Liver (tissue), 3 donors: ENCODE measurements around the gene DOCK9.

Experiments used
- GABPA ChIP-seq, 2 donors: IDR thresholded peaks in 1 of 2; conservative IDR thresholded peaks in 1 of 2; 2 replicates each; pipeline ENCODE4 v1.6.1; 2016; ENCODE audit warnings: antibody characterized with exemption in 2 of 2, mild to moderate bottlenecking in 1 of 2, moderate library complexity in 1 of 2
- HNF4G ChIP-seq: IDR thresholded peaks from 2 replicates; pipeline ENCODE4 v1.6.1; 2016; ENCODE audit warnings: antibody characterized with exemption
- JUND ChIP-seq, 2 donors: IDR thresholded peaks; 2 replicates each; pipeline ENCODE4 v1.6.1; 2016; ENCODE audit warnings: antibody characterized with exemption in 2 of 2
- RXRA ChIP-seq, 2 donors: IDR thresholded peaks; 2 replicates each; pipeline ENCODE4 v1.6.1; 2017 to 2018; ENCODE audit warnings: antibody characterized with exemption in 2 of 2, mild to moderate bottlenecking in 1 of 2
- TF ChIP-seq, protein P1 (sequence below): fragments of 150-350 bp; IDR thresholded peaks from 2 replicates; pipeline ENCODE4 v1.5.1; 2017; ENCODE audit warnings: improper control_type of control experiment, low read depth, low read length; ENCODE audit not compliant: missing input control
- TF ChIP-seq, protein P2 (sequence below): IDR thresholded peaks from 2 replicates; pipeline ENCODE4 v1.6.1; 2016; ENCODE audit warnings: antibody characterized with exemption
- TF ChIP-seq, protein P3 (sequence below): IDR thresholded peaks from 2 replicates; pipeline ENCODE4 v1.6.1; 2016; ENCODE audit warnings: antibody characterized with exemption, mild to moderate bottlenecking
- donor health status: healthy.
- donor health status: healthy.

DNA sequence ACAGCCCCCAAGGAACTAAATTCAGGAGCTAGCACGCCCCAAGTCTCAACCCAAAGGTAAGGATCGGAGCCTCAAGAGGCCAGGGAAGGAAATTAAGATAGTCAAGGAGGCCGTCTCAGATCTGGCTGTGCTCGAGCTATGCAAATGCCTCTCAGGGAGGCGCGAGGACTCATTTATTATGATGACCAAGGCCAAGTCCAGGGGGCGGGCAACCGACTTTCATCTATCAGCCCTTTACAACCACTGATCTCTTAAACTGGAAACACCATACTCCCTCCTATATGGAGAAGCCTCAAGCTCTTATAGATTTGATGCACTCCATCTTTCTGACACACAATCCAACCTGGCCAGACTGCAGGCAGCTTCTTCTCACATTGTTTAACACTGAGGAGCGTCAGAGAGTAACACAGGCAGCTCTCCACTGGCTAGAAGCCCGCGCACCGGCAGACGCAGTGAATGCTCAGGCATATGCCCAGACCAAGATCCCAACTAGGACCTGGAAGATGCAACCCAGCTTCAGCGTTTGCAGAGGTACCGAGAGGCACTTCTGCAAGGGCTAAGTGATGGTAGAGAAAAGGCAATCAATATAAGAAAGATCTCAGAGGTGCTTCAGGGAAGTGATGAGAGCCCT, 215.8 kb downstream of the DOCK9 start:
- TF ChIP-seq, protein P1, sequence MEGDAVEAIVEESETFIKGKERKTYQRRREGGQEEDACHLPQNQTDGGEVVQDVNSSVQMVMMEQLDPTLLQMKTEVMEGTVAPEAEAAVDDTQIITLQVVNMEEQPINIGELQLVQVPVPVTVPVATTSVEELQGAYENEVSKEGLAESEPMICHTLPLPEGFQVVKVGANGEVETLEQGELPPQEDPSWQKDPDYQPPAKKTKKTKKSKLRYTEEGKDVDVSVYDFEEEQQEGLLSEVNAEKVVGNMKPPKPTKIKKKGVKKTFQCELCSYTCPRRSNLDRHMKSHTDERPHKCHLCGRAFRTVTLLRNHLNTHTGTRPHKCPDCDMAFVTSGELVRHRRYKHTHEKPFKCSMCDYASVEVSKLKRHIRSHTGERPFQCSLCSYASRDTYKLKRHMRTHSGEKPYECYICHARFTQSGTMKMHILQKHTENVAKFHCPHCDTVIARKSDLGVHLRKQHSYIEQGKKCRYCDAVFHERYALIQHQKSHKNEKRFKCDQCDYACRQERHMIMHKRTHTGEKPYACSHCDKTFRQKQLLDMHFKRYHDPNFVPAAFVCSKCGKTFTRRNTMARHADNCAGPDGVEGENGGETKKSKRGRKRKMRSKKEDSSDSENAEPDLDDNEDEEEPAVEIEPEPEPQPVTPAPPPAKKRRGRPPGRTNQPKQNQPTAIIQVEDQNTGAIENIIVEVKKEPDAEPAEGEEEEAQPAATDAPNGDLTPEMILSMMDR, result no peak
- TF ChIP-seq RXRA (IDR thresholded peaks at IDR 0.05) (no peak), JUND (IDR thresholded peaks at IDR 0.05) (no peak), GABPA (IDR thresholded peaks at IDR 0.05 in 1 of 2, conservative IDR thresholded peaks at IDR 0.05 in 1 of 2) (no peak), HNF4G (no peak)
- TF ChIP-seq, protein P2, sequence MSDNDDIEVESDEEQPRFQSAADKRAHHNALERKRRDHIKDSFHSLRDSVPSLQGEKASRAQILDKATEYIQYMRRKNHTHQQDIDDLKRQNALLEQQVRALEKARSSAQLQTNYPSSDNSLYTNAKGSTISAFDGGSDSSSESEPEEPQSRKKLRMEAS, result no peak
- TF ChIP-seq, protein P3, sequence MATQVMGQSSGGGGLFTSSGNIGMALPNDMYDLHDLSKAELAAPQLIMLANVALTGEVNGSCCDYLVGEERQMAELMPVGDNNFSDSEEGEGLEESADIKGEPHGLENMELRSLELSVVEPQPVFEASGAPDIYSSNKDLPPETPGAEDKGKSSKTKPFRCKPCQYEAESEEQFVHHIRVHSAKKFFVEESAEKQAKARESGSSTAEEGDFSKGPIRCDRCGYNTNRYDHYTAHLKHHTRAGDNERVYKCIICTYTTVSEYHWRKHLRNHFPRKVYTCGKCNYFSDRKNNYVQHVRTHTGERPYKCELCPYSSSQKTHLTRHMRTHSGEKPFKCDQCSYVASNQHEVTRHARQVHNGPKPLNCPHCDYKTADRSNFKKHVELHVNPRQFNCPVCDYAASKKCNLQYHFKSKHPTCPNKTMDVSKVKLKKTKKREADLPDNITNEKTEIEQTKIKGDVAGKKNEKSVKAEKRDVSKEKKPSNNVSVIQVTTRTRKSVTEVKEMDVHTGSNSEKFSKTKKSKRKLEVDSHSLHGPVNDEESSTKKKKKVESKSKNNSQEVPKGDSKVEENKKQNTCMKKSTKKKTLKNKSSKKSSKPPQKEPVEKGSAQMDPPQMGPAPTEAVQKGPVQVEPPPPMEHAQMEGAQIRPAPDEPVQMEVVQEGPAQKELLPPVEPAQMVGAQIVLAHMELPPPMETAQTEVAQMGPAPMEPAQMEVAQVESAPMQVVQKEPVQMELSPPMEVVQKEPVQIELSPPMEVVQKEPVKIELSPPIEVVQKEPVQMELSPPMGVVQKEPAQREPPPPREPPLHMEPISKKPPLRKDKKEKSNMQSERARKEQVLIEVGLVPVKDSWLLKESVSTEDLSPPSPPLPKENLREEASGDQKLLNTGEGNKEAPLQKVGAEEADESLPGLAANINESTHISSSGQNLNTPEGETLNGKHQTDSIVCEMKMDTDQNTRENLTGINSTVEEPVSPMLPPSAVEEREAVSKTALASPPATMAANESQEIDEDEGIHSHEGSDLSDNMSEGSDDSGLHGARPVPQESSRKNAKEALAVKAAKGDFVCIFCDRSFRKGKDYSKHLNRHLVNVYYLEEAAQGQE, result no peak
